IPS DF 19.7 (cell line): ENCODE data around the gene TUBA4A.

Source experiments
- DNase-seq: peaks from one replicate; pipeline ENCODE4 v3.0.0-alpha.2; 2013; ENCODE audit warnings: low read depth, low spot score

TUBA4A gene

DNA sequence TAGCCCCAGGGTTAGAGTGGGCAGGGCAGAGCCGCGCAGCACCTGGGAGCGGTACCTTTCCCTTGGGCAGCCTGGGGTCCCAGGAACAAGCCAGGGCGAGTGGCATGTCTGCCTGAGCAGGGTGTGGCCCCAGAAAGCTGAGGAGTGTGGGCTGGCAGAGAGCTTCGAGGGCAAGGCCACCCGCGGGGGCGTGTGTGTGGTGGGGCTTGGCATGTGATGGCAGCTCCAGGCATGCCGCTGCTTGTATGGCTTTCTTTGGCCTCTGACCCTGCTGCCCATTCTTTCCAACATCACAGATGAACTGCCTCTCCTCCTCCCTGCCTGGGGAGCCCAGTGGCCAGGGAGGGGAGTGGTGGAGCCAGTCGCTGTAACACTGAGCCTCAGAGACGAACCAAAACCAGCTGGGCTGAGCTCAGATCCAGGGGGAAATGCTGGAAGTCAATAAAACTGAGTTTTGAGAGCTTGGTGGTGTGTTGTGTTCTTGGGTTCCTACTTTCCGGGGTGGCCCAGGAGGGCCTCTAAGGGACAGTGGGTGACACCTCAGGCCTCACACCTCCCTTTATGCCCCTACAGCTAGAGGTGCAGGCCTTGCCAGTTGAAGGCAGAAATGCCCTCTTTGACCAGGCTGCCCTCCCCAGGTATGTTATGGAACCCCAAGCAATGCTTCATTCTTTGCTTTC lies 32.9 kb upstream of the TUBA4A start:
- DNase-seq: no peak

GRCh38 chr2:219285894-219286425 lies 32.2 kb upstream of the TUBA4A start:
- DNase-seq: no peak

- no peak for DNase-seq
Measured at GRCh38 chr2:219285373-219285735, 31.6 kb upstream of the TUBA4A start.

- no peak for DNase-seq
Measured at GRCh38 chr2:219284501-219285372, 31.0 kb upstream of the TUBA4A start.

DNA sequence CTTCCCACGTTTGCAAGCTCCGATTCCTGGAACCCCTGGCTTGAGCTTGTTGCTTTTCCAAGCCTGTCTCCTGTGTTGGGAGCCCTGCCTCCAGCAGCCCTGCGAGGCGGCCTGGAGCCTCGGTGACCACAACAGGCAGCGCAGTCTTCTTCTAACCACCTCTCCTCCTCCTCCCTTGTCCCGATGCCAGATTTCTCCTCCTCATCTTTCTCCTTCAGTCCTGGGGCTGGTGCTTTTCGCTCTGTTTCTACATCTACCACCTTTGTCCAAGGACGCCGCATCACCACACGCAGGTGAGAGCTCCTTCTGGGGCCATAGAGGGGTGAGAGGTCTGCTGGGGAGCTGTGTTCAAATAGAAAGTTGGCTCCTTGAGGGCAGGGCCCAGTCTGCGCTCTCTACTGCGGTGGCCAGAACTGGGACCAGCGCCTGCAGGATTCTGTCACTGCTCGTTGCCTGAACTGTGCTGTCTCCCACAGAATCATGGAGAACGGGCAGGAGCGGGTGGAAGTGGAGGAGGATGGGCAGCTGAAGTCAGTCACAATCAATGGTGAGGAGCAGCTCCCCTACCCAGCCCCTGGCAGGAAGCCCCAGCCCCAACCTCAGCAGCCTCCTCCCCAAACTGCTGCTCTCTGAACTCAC lies 29.3 kb upstream of the TUBA4A start:
- DNase-seq: no peak

DNA sequence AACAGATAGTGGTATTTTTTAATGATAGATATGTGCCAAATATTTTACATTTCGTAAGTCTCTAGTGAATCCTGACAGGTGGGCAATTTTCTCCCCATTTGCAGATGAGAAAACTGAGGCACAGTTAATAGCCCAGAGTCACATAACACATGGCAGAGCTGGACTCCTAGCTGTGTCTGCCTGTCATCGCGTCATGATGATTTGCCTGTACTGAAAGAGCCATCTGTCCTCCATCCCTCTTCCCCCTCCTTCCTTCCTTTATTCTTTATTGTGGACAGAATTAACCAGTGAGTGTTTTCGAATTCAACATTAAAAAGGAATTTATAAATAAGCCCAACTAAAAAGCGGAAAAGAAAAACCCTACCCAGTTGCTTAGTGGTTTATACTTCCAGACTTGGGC lies 28.7 kb upstream of the TUBA4A start:
- no peak for DNase-seq

DNA sequence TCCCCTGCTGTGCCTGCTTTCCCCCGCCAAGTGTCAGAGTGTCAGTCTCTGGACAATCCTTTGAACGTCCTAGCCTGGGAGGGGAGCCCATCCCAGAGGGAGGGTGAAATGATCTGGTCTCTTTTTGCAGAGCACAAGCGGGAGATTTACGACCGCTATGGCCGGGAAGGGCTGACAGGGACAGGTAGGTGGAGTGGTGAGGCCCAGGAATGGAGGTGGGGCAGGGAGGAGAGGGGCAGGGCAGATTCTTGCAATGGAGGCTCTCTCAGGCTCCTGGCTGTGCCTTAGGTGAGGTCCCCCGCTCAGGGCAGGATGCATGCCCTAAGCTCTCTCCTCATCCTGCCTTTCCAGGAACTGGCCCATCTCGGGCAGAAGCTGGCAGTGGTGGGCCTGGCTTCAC lies 27.9 kb upstream of the TUBA4A start:
- no peak for DNase-seq

DNA sequence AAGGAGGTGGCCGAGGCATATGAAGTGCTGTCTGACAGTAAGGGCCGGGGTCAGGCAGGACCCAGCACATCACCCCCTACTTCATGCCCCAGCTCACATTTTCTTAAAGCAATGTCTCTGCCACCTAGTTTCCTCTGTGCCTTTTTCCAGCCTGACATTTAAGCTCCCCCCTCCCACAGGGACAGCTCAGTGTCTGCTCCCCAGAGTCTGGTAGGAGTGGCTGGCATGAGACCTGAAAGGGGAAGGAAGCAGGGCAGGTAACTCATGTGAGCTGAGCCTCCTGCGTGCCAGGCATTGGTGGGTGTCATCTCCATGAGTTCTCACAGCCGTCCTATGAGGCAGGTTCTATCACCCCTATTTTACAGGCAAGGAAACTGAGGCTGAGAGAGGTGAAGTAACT lies 26.9 kb upstream of the TUBA4A start:
- no peak for DNase-seq

DNA sequence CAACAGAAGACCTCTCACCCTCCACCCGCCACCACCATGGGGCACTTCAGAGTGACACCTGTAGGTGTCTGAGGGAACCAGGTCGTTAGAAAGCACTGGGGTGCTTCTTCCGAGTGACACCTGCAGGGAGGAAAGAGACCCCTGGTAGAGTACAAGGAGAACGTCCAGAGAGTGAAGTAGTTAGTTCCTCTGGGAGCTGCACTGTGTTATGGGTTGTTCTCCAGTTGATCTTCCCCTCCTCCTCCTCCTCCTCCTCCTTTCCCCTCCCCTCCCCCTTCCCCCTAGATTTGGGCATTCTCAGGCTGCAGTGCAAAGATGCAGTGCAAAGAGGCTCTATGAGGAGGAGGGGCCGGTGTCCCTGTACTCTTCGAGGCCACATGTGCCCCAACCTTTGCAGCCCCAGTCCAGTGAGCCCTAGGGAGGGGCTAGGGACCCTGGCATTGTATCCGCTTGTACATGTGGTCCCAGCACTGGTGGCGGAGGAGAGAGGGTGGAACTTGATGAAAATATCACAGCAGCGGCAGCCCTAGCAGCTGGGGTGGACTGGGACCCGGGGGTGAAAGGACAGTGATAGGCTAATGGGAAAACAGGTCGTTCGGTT lies 26.3 kb upstream of the TUBA4A start:
- DNase-seq: no peak

DNA sequence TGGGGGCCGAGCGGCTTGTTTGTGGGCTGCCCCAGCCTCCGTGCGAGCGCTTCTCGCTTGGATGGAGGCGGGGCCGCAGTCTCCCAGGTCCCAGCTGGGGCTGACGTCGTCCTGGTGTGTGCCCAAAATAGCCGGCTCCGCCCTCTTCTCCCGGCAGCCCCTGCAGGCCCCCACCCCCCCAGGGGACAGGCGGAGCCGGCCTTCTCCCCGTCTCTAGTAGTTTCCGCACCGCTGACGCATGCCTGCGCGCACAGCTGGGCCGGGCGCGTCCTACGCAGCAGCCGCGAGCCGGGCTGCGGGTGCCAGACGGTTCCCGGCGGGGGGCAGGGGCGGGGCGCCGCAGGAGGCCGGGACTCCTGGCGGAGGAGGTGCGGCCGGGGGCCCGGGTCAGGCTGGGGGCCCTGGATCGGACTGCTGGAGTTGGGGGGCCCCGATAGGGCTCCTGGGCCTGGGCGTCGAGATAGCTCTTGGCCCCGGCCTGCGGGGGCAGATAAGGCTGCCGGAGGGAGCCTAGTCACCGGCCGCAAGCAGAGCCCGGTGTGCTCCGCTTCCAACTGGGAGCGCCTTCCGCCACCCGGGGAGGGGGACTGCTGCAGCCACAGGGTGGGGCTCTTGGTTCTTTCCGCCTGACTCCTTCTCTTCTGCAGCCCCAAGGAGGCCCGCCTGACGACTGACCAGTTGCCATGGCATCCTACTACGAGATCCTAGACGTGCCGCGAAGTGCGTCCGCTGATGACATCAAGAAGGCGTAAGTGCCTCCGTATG lies 25.6 kb upstream of the TUBA4A start, which contains the start of gene DNAJB2:
Gene DNAJB2, plus strand, starts transcription at position 216 of the 765 bp plus-strand sequence. Its CDS starts 468 bp downstream, at position 684.
- DNase-seq: peak; percentile 78

DNA sequence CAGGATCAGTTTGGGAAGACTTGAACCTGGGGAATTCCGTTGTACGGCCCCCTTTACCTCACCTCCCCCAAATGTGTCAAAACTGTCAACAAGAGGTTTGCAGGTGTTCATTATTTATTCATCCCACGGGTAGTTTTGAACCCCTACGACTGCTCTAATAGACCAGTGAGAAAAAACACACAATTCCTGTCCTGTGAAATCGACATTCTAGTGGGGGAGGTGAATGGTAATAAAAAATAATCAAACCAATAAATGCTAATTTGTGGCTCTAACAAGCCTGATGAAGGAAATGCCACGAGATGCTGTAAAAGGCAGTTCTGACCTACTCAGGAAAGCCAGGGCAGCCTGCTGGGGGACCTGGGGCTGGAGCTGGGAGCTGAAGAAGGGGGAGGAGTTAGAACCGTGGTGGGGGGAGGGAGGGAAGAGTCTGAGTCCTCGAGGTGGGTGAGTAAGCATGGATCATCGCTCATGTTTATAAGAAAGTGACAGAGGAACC lies 25.0 kb upstream of the TUBA4A start:
- DNase-seq: no peak

DNA sequence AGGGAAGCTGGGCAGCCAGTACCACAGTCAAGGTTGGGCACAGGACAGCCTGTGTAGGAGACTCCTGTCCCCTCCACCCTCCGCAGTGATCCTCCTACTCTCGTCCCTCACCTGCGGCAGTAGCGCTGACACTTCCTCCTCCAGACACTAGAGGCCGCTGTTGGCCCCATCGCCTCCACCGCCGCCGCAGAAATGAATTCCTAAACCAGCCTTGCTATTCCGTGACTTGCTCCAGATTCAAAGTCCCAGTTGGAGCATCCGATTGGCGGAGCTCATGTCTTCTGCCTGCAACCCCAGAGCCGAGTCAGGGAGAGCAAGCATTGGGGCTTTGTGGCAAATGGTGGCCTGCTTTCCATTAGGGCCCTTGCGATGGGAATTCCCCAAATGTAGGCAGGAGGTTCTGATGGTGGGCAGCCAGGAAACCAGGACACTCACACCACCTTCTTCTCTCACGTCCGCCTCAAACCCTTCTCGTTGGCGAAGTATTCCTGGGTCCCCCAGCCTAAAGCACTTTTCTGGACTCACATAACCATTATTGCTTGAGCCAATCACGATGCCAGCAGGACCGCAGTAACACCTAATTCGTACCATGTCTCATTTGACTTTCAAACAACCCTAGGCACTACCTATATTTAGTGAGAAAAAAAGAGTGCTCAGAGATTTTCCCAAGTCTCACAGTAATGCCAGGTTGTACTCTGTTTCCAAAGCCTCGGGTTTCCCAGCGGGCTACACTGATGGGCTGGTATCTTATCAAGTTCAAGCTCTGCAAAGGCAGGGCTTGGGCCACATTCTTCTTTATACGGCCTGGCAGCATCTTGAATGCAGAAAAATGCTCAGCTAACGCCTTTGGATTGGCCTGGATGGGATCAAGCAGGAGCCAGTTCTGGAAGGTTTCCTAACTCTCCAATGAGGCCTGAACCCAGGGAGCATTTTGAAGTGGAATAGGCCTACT lies 24.3 kb upstream of the TUBA4A start:
- DNase-seq: no peak

- no peak for DNase-seq
Measured at GRCh38 chr2:219274361-219274921, 20.7 kb upstream of the TUBA4A start.

DNA sequence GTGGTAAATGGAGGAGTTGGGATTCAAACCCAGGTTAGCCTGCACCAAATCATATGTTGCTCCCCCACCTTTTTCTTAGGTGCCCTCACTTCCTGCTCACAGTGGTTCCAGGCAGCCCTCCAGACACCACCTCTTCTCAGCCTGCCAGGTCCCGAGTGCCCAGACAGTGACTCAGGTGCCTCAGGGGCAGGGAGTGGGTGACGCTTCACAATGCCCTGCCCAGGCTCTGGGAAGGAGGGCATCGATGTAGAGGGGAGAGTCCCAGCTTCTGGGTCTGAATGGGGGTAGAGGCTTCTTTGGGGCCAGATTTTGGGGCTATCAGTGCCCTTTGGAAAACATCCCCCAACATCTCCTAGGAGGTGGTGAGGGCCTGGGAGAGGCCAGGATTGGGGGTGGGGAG lies 20.2 kb upstream of the TUBA4A start:
- DNase-seq: no peak

GRCh38 chr2:219272995-219273394 lies 19.3 kb upstream of the TUBA4A start:
- DNase-seq: no peak

GRCh38 chr2:219272356-219272755 lies 18.6 kb upstream of the TUBA4A start:
- no peak for DNase-seq

DNA sequence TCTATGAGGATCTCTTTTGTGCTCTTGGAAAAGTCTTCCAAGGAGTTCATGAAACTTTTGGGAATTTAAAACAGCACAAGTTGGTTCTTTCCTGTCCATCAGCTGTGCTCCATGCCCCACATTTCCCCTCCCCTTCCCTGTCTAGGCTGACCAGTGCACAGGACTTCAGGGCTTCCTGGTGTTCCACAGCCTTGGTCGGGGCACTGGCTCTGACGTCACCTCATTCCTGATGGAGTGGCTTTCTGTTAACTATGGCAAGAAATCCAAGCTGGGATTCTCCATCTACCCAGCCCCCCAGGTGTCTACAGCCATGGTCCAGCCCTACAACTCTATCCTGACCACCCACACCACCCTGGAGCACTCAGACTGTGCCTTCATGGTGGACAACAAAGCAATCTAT lies 17.3 kb upstream of the TUBA4A start:
- DNase-seq: no peak

GRCh38 chr2:219270055-219270372 lies 16.3 kb upstream of the TUBA4A start:
- no peak for DNase-seq

DNA sequence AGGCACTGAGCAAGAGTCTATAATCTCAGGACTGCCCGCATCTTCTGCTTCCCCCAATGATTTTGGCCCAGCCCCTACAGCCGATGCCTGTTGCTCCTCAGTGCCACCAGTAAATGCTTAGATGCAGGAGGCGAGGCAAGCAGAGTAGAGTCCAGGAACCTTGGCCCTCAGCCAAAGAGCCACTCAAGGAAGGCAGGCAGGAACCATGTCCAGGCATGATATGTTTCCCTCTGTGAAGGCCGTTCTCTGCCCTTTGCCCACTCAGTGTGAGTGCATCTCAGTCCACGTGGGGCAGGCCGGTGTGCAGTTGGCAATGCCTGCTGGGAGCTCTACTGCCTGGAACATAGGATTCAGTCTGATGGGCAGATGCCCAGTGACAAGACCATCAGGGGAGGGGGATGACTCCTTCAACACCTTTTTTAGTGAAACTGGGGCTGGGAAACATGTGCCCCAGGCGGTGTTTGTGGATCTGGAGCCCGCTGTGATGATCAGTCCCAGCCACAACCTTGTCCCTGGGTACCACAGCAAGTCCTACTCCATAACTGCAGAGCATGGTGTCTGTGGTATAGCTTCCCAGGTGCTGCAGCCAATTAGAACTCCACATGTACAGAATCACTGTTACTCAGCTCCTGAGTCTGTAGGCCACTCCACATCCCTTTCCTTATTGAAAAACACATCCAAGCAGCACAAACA lies 15.8 kb upstream of the TUBA4A start:
- no peak for DNase-seq
